Activated CD8-positive, alpha-beta T cell treated with anti-CD3 and anti-CD28 coated beads for 36 hours (primary cell): Measurements from ENCODE around the gene OPN3. TPM values are rescaled to one million over a fixed set of nuclear protein-coding genes. Genes with fewer than 3 reads are reported as not detected.

Experiments
- ATAC-seq: fragments of 200-7000 bp; cut with Tn5 transposase; one replicate; pipeline ENCODE4 v1.10.0; 2021; ENCODE audit warnings: mild to moderate bottlenecking, moderate library complexity
- CTCF ChIA-PET: fragments of 350-600 bp; sonication (Branson Sonifier 250); formaldehyde crosslinking; loops from one replicate; lab custom pipeline; 2021; ENCODE audit warnings: antibody characterized with exemption; lab: Charles Lee
- POLR2A ChIA-PET: fragments of 350-600 bp; sonication (Branson Sonifier 250); formaldehyde crosslinking; loops from one replicate; lab custom pipeline; 2021; ENCODE audit warnings: antibody characterized with exemption; lab: Charles Lee
- DNase-seq: peaks from one replicate; pipeline ENCODE4 v3.0.0-alpha.2; 2020
- H3K27ac Mint-ChIP-seq: one replicate; pipeline ENCODE4 v1.8.0; 2021; ENCODE audit warnings: mild to moderate bottlenecking, mixed read lengths
- H3K27me3 Mint-ChIP-seq: one replicate; pipeline ENCODE4 v1.8.0; 2021; ENCODE audit warnings: mixed read lengths
- H3K36me3 Mint-ChIP-seq: one replicate; pipeline ENCODE4 v1.8.0; 2021; ENCODE audit warnings: low read depth, mixed read lengths
- H3K4me1 Mint-ChIP-seq: one replicate; pipeline ENCODE4 v1.8.0; 2021; ENCODE audit warnings: low read depth, mixed read lengths
- H3K4me3 Mint-ChIP-seq: one replicate; pipeline ENCODE4 v1.8.0; 2021; ENCODE audit warnings: mild to moderate bottlenecking, moderate library complexity, mixed read lengths
- H3K9me3 Mint-ChIP-seq: one replicate; pipeline ENCODE4 v1.8.0; 2021; ENCODE audit warnings: mixed read lengths
- intact Hi-C: fragments of 100-400 bp; cut with micrococcal nuclease; formaldehyde crosslinking; loops from one replicate; pipeline ENCODE4 v1.10.0; 2022
- total RNA-seq, 2 experiments: library from RNA; stranded (reverse); gene quantifications; one replicate each; pipeline ENCODE4 v1.2.3, GENCODE V29; 2021
- TF ChIP-seq, protein P1 (sequence below): fragments of 200-600 bp; IDR thresholded peaks from one replicate; pipeline ENCODE4 v1.8.0; 2022; ENCODE audit warnings: antibody characterized with exemption, mild to moderate bottlenecking

OPN3 gene
- total RNA-seq, 2 experiments from 2014 or later, result 9.9 to 11.8 TPM

- CTCF ChIA-PET, result no interaction called here
Measured at GRCh38 chr1:241679961-241680360, 39.8 kb upstream of the OPN3 start.

GRCh38 chr1:241679404-241679803 lies 39.2 kb upstream of the OPN3 start:
- ChIA-PET POLR2A (interaction anchor here (1.0 to 1.6 kb wide), 2 partner anchors 10 to 39 kb away, joined by 3 to 4 read pairs; partner anchors contain the start of genes CHML and OPN3), CTCF (no interaction called here)
- Mint-ChIP-seq H3K27me3 (no peaks in the 10 kb centered on the region), H3K27ac (no peak overlapping the region), H3K9me3 (no peaks in the 10 kb centered on the region), H3K4me3 (no peak overlapping the region), H3K4me1 (peaks cover 20% of the 10 kb centered on the region), H3K36me3 (peaks cover 2% of the 10 kb centered on the region)
- no peak for ATAC-seq
- no peak for DNase-seq
- TF ChIP-seq, protein P1, sequence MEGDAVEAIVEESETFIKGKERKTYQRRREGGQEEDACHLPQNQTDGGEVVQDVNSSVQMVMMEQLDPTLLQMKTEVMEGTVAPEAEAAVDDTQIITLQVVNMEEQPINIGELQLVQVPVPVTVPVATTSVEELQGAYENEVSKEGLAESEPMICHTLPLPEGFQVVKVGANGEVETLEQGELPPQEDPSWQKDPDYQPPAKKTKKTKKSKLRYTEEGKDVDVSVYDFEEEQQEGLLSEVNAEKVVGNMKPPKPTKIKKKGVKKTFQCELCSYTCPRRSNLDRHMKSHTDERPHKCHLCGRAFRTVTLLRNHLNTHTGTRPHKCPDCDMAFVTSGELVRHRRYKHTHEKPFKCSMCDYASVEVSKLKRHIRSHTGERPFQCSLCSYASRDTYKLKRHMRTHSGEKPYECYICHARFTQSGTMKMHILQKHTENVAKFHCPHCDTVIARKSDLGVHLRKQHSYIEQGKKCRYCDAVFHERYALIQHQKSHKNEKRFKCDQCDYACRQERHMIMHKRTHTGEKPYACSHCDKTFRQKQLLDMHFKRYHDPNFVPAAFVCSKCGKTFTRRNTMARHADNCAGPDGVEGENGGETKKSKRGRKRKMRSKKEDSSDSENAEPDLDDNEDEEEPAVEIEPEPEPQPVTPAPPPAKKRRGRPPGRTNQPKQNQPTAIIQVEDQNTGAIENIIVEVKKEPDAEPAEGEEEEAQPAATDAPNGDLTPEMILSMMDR, result no peak
- intact Hi-C loops, result loop anchor here (5.0 kb wide), 1 partner anchor 38 kb away; no protein-coding TSS in a partner anchor

More at GRCh38 chr1:241679961-241680360, 39.8 kb upstream of the OPN3 start:
- no peak for DNase-seq
- Mint-ChIP-seq H3K4me3 (no peak overlapping the region), H3K9me3 (no peaks in the 10 kb centered on the region), H3K36me3 (peaks cover 2% of the 10 kb centered on the region), H3K27me3 (no peaks in the 10 kb centered on the region), H3K27ac (no peak overlapping the region), H3K4me1 (peaks cover 20% of the 10 kb centered on the region)
- intact Hi-C loops, result loop anchor here (5.0 kb wide), 1 partner anchor 37 kb away; no protein-coding TSS in a partner anchor
- no peak for ATAC-seq
- TF ChIP-seq, protein P1, result no peak
- POLR2A ChIA-PET, result no interaction called here

DNA sequence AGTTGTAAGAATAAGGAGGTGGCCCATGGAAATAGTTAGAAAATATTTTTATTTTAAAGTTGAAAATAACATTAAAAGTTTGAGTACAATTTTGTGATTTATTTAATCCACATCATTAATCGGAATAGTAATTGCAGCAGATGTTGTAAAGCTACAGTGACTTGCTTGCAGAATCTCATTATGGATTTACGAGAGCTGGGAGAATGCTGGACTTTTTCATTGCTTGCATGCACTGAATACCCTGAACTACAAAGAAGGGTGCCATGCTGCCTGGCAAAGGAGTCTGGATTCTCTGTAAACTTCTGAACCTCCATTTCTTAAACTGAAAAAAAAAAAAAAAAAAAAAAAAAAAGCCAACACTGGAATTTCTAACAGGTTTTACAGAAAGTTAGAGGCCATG lies 38.4 kb upstream of the OPN3 start:
- ChIA-PET CTCF (no interaction called here), POLR2A (interaction anchor here (1.0 to 1.6 kb wide), 2 partner anchors 9 to 38 kb away, joined by 3 to 4 read pairs; partner anchors contain the start of genes CHML and OPN3)
- TF ChIP-seq, protein P1, result no peak
- H3K27me3 Mint-ChIP-seq, result no peaks in the 10 kb centered on the region
- H3K4me1 Mint-ChIP-seq, result peaks cover 22% of the 10 kb centered on the region
- intact Hi-C loops, result loop anchor here (5.0 kb wide), 1 partner anchor 39 kb away; no protein-coding TSS in a partner anchor
- no peaks in the 10 kb centered on the region for H3K9me3 Mint-ChIP-seq
- H3K27ac Mint-ChIP-seq, result no peak overlapping the region
- peaks cover 2% of the 10 kb centered on the region for H3K36me3 Mint-ChIP-seq
- no peak for ATAC-seq
- DNase-seq, result no peak
- no peak overlapping the region for H3K4me3 Mint-ChIP-seq

GRCh38 chr1:241677201-241677600 lies 37.0 kb upstream of the OPN3 start:
- Mint-ChIP-seq H3K27ac (peak overlapping the region; percentile 67), H3K4me1 (peaks cover 32% of the 10 kb centered on the region), H3K9me3 (no peaks in the 10 kb centered on the region), H3K27me3 (no peaks in the 10 kb centered on the region), H3K4me3 (peak overlapping the region; percentile 37), H3K36me3 (peaks cover 2% of the 10 kb centered on the region)
- ChIA-PET POLR2A (interaction anchor here (1.0 to 1.2 kb wide), 4 partner anchors 10 to 171 kb away, joined by 3 read pairs; partner anchors contain the start of genes CHML, EXO1 and OPN3), CTCF (interaction anchor here (0.8 to 1.0 kb wide), 2 partner anchors 106 to 148 kb away, joined by 3 read pairs; no protein-coding TSS in a partner anchor)
- intact Hi-C loops, result loop anchor here (5.0 kb wide), 1 partner anchor 40 kb away; no protein-coding TSS in a partner anchor
- DNase-seq (peak; percentile 43), ATAC-seq (peak; percentile 96)
- TF ChIP-seq, protein P1, result no peak

- intact Hi-C loops, result loop anchor here (5.0 kb wide), 1 partner anchor 41 kb away; no protein-coding TSS in a partner anchor
- DNase-seq, result peak; percentile 14
- Mint-ChIP-seq H3K4me1 (peaks cover 42% of the 10 kb centered on the region), H3K27me3 (no peaks in the 10 kb centered on the region), H3K36me3 (no peaks in the 10 kb centered on the region), H3K4me3 (no peak overlapping the region), H3K9me3 (no peaks in the 10 kb centered on the region), H3K27ac (no peak overlapping the region)
- CTCF ChIA-PET, result no interaction called here
- POLR2A ChIA-PET, result interaction anchor here (0.6 kb wide), 1 partner anchor 34 kb away, joined by 3 read pairs; no protein-coding TSS in a partner anchor
- TF ChIP-seq, protein P1, result no peak
- no peak for ATAC-seq
Measured at GRCh38 chr1:241675983-241676382, 35.8 kb upstream of the OPN3 start.
